ENCODE measurements around the gene CELSR1.

The CELSR1 gene

DNA sequence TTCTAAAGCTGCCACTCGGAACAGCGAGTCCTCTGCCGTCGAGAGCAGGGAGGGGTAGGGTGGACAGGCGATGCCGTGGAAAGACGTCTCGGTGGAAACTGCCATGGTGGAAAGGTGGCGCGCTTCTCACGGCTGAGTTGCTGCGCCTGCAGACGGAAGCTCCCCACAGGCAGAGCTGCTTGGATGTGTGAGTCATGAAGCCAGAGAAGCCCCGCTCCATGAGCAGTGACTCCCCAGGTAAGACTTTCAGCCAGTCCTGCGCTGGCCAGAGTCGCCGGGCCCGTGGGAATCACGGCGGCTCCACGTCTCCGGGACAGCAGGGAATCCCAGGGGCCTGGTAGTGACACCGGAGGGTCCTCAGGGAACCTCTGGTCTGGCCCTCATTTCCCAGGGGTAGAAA lies 205.9 kb downstream of the CELSR1 start:
- Histone ChIP-seq H3K79me2 (ENCODE audit: low read length) (peaks cover 10% of the 10 kb centered on the region), H3K27me3 (replicated peaks; ENCODE audit: insufficient read depth, low read length) (no peaks in the 10 kb centered on the region), H3K27ac (ENCODE audit: low read length) (no peak overlapping the region), H2AFZ (ENCODE audit: low read length) (no peak overlapping the region), H3K9me3 (replicated peaks; ENCODE audit: insufficient read depth, low read length) (no peaks in the 10 kb centered on the region), H3F3A (ENCODE audit: insufficient read depth, low read length) (peaks cover 32% of the 10 kb centered on the region), H4K20me1 (ENCODE audit: insufficient read depth, low read length) (no peaks in the 10 kb centered on the region), H3K4me2 (ENCODE audit: low read depth, low read length) (no peak overlapping the region), H3K36me3 (replicated peaks; ENCODE audit: insufficient read depth, low read length) (0 out of 2 replicates have a peak, but pooled peaks cover under 1% of the 10 kb centered on the region), H3K4me1 (ENCODE audit: low read length) (peaks cover 14% of the 10 kb centered on the region), H3K4me3 (ENCODE audit: low read length) (no peak overlapping the region), H3K9me2 (replicated peaks; ENCODE audit: insufficient read depth, low read length) (no peaks in the 10 kb centered on the region), H3K9ac (ENCODE audit: low read length) (no peak overlapping the region)
- DNase-seq = no peak
- TF ChIP-seq EZH2phosphoT487 (IDR thresholded peaks at IDR 0.05; ENCODE audit: low read length) (no peak), EZH2 (optimal IDR thresholded peaks at IDR 0.05; ENCODE audit: low read depth, low read length) (no peak)
- TF ChIP-seq, protein P1, sequence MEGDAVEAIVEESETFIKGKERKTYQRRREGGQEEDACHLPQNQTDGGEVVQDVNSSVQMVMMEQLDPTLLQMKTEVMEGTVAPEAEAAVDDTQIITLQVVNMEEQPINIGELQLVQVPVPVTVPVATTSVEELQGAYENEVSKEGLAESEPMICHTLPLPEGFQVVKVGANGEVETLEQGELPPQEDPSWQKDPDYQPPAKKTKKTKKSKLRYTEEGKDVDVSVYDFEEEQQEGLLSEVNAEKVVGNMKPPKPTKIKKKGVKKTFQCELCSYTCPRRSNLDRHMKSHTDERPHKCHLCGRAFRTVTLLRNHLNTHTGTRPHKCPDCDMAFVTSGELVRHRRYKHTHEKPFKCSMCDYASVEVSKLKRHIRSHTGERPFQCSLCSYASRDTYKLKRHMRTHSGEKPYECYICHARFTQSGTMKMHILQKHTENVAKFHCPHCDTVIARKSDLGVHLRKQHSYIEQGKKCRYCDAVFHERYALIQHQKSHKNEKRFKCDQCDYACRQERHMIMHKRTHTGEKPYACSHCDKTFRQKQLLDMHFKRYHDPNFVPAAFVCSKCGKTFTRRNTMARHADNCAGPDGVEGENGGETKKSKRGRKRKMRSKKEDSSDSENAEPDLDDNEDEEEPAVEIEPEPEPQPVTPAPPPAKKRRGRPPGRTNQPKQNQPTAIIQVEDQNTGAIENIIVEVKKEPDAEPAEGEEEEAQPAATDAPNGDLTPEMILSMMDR (IDR thresholded peaks at IDR 0.05; ENCODE audit: low read length) = no peak

DNA sequence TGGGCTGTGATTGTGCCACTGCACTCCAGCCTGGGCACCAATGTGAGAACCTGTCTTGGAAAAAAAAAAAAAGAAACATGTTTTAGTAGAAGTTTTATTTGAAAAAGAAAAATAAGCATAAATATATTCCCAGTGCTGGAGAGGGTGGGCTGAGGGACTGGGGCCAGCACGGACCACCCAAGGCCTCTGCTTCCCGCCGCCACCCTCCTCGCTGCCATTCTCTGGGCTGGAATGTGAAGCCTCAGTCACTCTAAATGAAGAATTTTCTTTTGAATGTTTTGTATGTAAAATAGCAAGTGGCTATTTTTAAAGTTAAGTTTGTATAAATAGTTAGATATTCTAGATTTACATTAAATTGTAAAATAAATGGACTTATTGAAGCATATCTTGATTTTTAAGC lies 207.0 kb downstream of the CELSR1 start:
- TF ChIP-seq EZH2phosphoT487 (IDR thresholded peaks at IDR 0.05; ENCODE audit: low read length) (no peak), EZH2 (optimal IDR thresholded peaks at IDR 0.05; ENCODE audit: low read depth, low read length) (no peak)
- TF ChIP-seq, protein P1 (IDR thresholded peaks at IDR 0.05; ENCODE audit: low read length) = no peak
- Histone ChIP-seq H3K36me3 (replicated peaks; ENCODE audit: insufficient read depth, low read length) (0 out of 2 replicates have a peak, but pooled peaks cover 3% of the 10 kb centered on the region), H2AFZ (ENCODE audit: low read length) (no peak overlapping the region), H3K79me2 (ENCODE audit: low read length) (peaks cover 5% of the 10 kb centered on the region), H4K20me1 (ENCODE audit: insufficient read depth, low read length) (no peaks in the 10 kb centered on the region), H3K9me3 (replicated peaks; ENCODE audit: insufficient read depth, low read length) (no peaks in the 10 kb centered on the region), H3K27ac (ENCODE audit: low read length) (no peak overlapping the region), H3K4me3 (ENCODE audit: low read length) (no peak overlapping the region), H3K9me2 (replicated peaks; ENCODE audit: insufficient read depth, low read length) (no peaks in the 10 kb centered on the region), H3K27me3 (replicated peaks; ENCODE audit: insufficient read depth, low read length) (no peaks in the 10 kb centered on the region), H3K9ac (ENCODE audit: low read length) (no peak overlapping the region), H3K4me2 (ENCODE audit: low read depth, low read length) (no peak overlapping the region), H3F3A (ENCODE audit: insufficient read depth, low read length) (peaks cover 26% of the 10 kb centered on the region), H3K4me1 (ENCODE audit: low read length) (peaks cover 14% of the 10 kb centered on the region)
- DNase-seq = no peak

DNA sequence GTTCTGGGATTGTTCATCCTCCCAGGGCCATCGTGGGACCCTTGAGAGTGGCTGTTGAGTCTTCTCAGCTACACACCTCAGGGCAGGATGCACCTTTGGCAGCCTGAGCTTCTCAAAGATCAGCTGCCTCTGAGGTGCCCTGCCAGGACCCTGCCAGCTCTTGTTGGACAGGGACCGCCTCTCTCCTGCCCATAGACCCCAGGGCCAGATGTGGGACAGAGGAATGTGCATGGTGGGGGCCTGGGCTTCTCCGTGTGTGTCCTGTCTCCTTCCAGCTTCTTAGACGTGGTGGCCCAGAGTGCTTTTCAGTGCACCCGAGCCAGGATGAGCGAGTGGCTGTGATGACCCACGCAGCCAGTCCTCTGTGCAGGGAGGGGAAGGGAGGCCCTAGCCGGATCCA lies 207.8 kb downstream of the CELSR1 start:
- no peak for TF ChIP-seq EZH2phosphoT487 (IDR thresholded peaks at IDR 0.05; ENCODE audit: low read length)
- no peak overlapping the region for H2AFZ ChIP-seq (ENCODE audit: low read length)
- no peak overlapping the region for H3K4me3 ChIP-seq (ENCODE audit: low read length)
- 0 out of 2 replicates have a peak, but pooled peaks cover 3% of the 10 kb centered on the region for H3K36me3 ChIP-seq (replicated peaks; ENCODE audit: insufficient read depth, low read length)
- H4K20me1 ChIP-seq (ENCODE audit: insufficient read depth, low read length) = no peaks in the 10 kb centered on the region
- no peak for DNase-seq
- no peaks in the 10 kb centered on the region for H3K9me2 ChIP-seq (replicated peaks; ENCODE audit: insufficient read depth, low read length)
- H3K4me1 ChIP-seq (ENCODE audit: low read length) = peaks cover 14% of the 10 kb centered on the region
- peaks cover 24% of the 10 kb centered on the region for H3F3A ChIP-seq (ENCODE audit: insufficient read depth, low read length)
- H3K9ac ChIP-seq (ENCODE audit: low read length) = no peak overlapping the region
- H3K4me2 ChIP-seq (ENCODE audit: low read depth, low read length) = no peak overlapping the region
- no peaks in the 10 kb centered on the region for H3K9me3 ChIP-seq (replicated peaks; ENCODE audit: insufficient read depth, low read length)
- no peak overlapping the region for H3K27ac ChIP-seq (ENCODE audit: low read length)
- peaks cover 9% of the 10 kb centered on the region for H3K79me2 ChIP-seq (ENCODE audit: low read length)
- no peaks in the 10 kb centered on the region for H3K27me3 ChIP-seq (replicated peaks; ENCODE audit: insufficient read depth, low read length)

DNA sequence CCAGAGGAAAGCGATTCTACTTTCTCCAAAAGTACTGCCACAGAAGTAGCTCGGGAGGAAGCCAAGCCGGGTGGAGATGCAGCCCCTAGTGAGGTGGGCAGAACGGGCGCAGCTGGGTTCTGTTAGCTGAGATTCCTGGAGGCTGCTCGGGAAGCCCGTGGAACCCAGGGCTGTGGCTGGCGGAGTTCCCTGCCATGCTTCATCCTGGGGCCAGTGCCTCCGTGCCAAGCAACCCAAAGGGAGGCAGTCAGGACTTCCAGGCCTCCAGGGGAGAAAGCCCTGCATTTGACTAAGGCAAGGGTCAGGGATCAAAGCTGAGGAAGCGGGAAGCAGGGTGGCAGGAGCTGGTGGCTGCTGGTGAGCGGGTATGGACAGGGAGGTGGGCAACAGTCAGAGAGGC lies 208.6 kb downstream of the CELSR1 start:
- Histone ChIP-seq H3K27me3 (replicated peaks; ENCODE audit: insufficient read depth, low read length) (no peaks in the 10 kb centered on the region), H4K20me1 (ENCODE audit: insufficient read depth, low read length) (no peaks in the 10 kb centered on the region), H3K36me3 (replicated peaks; ENCODE audit: insufficient read depth, low read length) (0 out of 2 replicates have a peak, but pooled peaks cover 3% of the 10 kb centered on the region), H3K4me2 (ENCODE audit: low read depth, low read length) (no peak overlapping the region), H3F3A (ENCODE audit: insufficient read depth, low read length) (peaks cover 19% of the 10 kb centered on the region), H3K27ac (ENCODE audit: low read length) (no peak overlapping the region), H3K79me2 (ENCODE audit: low read length) (peaks cover 10% of the 10 kb centered on the region), H3K9me2 (replicated peaks; ENCODE audit: insufficient read depth, low read length) (no peaks in the 10 kb centered on the region), H3K9ac (ENCODE audit: low read length) (no peak overlapping the region), H3K9me3 (replicated peaks; ENCODE audit: insufficient read depth, low read length) (no peaks in the 10 kb centered on the region), H3K4me1 (ENCODE audit: low read length) (peaks cover 14% of the 10 kb centered on the region), H2AFZ (ENCODE audit: low read length) (no peak overlapping the region), H3K4me3 (ENCODE audit: low read length) (no peak overlapping the region)
- DNase-seq = no peak
- no peak for TF ChIP-seq EZH2 (optimal IDR thresholded peaks at IDR 0.05; ENCODE audit: low read depth, low read length)
- TF ChIP-seq, protein P1 (IDR thresholded peaks at IDR 0.05; ENCODE audit: low read length) = no peak
- no peak for TF ChIP-seq EZH2phosphoT487 (IDR thresholded peaks at IDR 0.05; ENCODE audit: low read length)
